ENCODE results near the gene GSDME.

GRCh38 chr7:24757353-24758275 lies at the start of gene GSDME:
- TF ChIP-seq CTCF (IDR thresholded peaks at IDR 0.05) (no peak), SIN3A (IDR thresholded peaks at IDR 0.05; ENCODE audit: borderline replicate concordance, insufficient read depth, low read depth, low read length) (no peak)
